ENCODE measurements around the gene SEMA4F.
"Not testable (repeated sequence)": the region's sequence is repeated elsewhere in the genome, so short reads cannot be mapped to it uniquely, and the experiment has no call there.

SEMA4F gene

GRCh38 chr2:74653985-74654882, at the start of gene SEMA4F:
TSS of gene SEMA4F (plus strand) at chr2:74654247. CDS start at chr2:74654377, 130 bp downstream.
- peak; percentile 83 for DNase-seq (ENCODE audit: low read depth)

- no peak for DNase-seq (ENCODE audit: low read depth)
These were observed 47.1 kb upstream of the SEMA4F start for GRCh38 chr2:74606927-74607326.

- DNase-seq (ENCODE audit: low read depth): no peak
These were observed 36.9 kb upstream of the SEMA4F start for GRCh38 chr2:74617122-74617521.

GRCh38 chr2:74618410-74619083, 35.5 kb upstream of the SEMA4F start:
- no peak for DNase-seq (ENCODE audit: low read depth)

- DNase-seq (ENCODE audit: low read depth): no peak
These were observed 34.3 kb upstream of the SEMA4F start for GRCh38 chr2:74619651-74620297.

- DNase-seq (ENCODE audit: low read depth): no peak
These were observed 33.4 kb upstream of the SEMA4F start for GRCh38 chr2:74620671-74621070.

- DNase-seq (ENCODE audit: low read depth): no peak
These were observed 28.2 kb upstream of the SEMA4F start for GRCh38 chr2:74625658-74626425.

- no peak for DNase-seq (ENCODE audit: low read depth)
These were observed 25.4 kb upstream of the SEMA4F start for GRCh38 chr2:74628538-74629105.

- DNase-seq (ENCODE audit: low read depth): not testable (repeated sequence)
These were observed 23.6 kb upstream of the SEMA4F start for GRCh38 chr2:74630454-74630853.

- no peak for DNase-seq (ENCODE audit: low read depth)
These were observed 21.7 kb upstream of the SEMA4F start for GRCh38 chr2:74632209-74632938.

- no peak for DNase-seq (ENCODE audit: low read depth)
These were observed 21.1 kb upstream of the SEMA4F start for GRCh38 chr2:74632939-74633312.

GRCh38 chr2:74639550-74639949, 14.5 kb upstream of the SEMA4F start:
- no peak for DNase-seq (ENCODE audit: low read depth)

- DNase-seq (ENCODE audit: low read depth): no peak
These were observed 8.7 kb upstream of the SEMA4F start for GRCh38 chr2:74645344-74645743.

GRCh38 chr2:74646201-74646600, 7.8 kb upstream of the SEMA4F start:
- DNase-seq (ENCODE audit: low read depth): no peak

- DNase-seq (ENCODE audit: low read depth): no peak
These were observed 7.1 kb upstream of the SEMA4F start for GRCh38 chr2:74646834-74647482.

- no peak for DNase-seq (ENCODE audit: low read depth)
These were observed 6.0 kb upstream of the SEMA4F start, which contains the start of gene M1AP for GRCh38 chr2:74648009-74648443. TSS of gene M1AP (minus strand) at chr2:74648330. CDS start at chr2:74640275, 8,055 bp downstream.

- no peak for DNase-seq (ENCODE audit: low read depth)
These were observed 460 bp upstream of the SEMA4F start for GRCh38 chr2:74653589-74653984.

GRCh38 chr2:74655579-74655978, 1.5 kb downstream of the SEMA4F start:
- no peak for DNase-seq (ENCODE audit: low read depth)

- DNase-seq (ENCODE audit: low read depth): peak; percentile 74
These were observed 4.5 kb downstream of the SEMA4F start for GRCh38 chr2:74658516-74658915.

GRCh38 chr2:74659462-74659861, 5.4 kb downstream of the SEMA4F start:
- DNase-seq (ENCODE audit: low read depth): no peak
